Activated CD8-positive, alpha-beta T cell treated with anti-CD3 and anti-CD28 coated beads for 36 hours (primary cell): ENCODE data around the gene ZNF407. TPM values are rescaled to one million over a fixed set of nuclear protein-coding genes. Genes with fewer than 3 reads are reported as not detected.

Experiments used
- ATAC-seq: fragments of 200-7000 bp; cut with Tn5 transposase; one replicate; pipeline ENCODE4 v1.10.0; 2021; ENCODE audit warnings: mild to moderate bottlenecking, moderate library complexity
- CTCF ChIA-PET: fragments of 350-600 bp; sonication (Branson Sonifier 250); formaldehyde crosslinking; loops from one replicate; lab custom pipeline; 2021; ENCODE audit warnings: antibody characterized with exemption; lab: Charles Lee
- POLR2A ChIA-PET: fragments of 350-600 bp; sonication (Branson Sonifier 250); formaldehyde crosslinking; loops from one replicate; lab custom pipeline; 2021; ENCODE audit warnings: antibody characterized with exemption; lab: Charles Lee
- DNase-seq: peaks from one replicate; pipeline ENCODE4 v3.0.0-alpha.2; 2020
- H3K27ac Mint-ChIP-seq: one replicate; pipeline ENCODE4 v1.8.0; 2021; ENCODE audit warnings: mild to moderate bottlenecking, mixed read lengths
- H3K27me3 Mint-ChIP-seq: one replicate; pipeline ENCODE4 v1.8.0; 2021; ENCODE audit warnings: mixed read lengths
- H3K36me3 Mint-ChIP-seq: one replicate; pipeline ENCODE4 v1.8.0; 2021; ENCODE audit warnings: low read depth, mixed read lengths
- H3K4me1 Mint-ChIP-seq: one replicate; pipeline ENCODE4 v1.8.0; 2021; ENCODE audit warnings: low read depth, mixed read lengths
- H3K4me3 Mint-ChIP-seq: one replicate; pipeline ENCODE4 v1.8.0; 2021; ENCODE audit warnings: mild to moderate bottlenecking, moderate library complexity, mixed read lengths
- H3K9me3 Mint-ChIP-seq: one replicate; pipeline ENCODE4 v1.8.0; 2021; ENCODE audit warnings: mixed read lengths
- CTCF ChIP-seq: fragments of 200-600 bp; IDR thresholded peaks from one replicate; pipeline ENCODE4 v1.8.0; 2022; ENCODE audit warnings: antibody characterized with exemption, mild to moderate bottlenecking
- intact Hi-C: fragments of 100-400 bp; cut with micrococcal nuclease; formaldehyde crosslinking; loops from one replicate; pipeline ENCODE4 v1.10.0; 2022
- total RNA-seq, 2 experiments: library from RNA; stranded (reverse); gene quantifications; one replicate each; pipeline ENCODE4 v1.2.3, GENCODE V29; 2021

Gene ZNF407
- total RNA-seq, 2 experiments from 2014 or later: 9.9 to 10.8 TPM

GRCh38 chr18:75066021-75066880 is 468.6 kb downstream of the ZNF407 start:
- intact Hi-C loops: no loop called here
- ATAC-seq (no peak), DNase-seq (no peak)
- CTCF ChIA-PET: no interaction called here
- TF ChIP-seq CTCF: no peak
- POLR2A ChIA-PET: no interaction called here
- no peaks in the 10 kb centered on the region for H3K27me3 Mint-ChIP-seq
- peaks cover 20% of the 10 kb centered on the region for H3K4me1 Mint-ChIP-seq
- no peak overlapping the region for H3K27ac Mint-ChIP-seq
- H3K9me3 Mint-ChIP-seq: no peaks in the 10 kb centered on the region
- H3K36me3 Mint-ChIP-seq: peaks cover 15% of the 10 kb centered on the region
- H3K4me3 Mint-ChIP-seq: no peak overlapping the region

- H3K4me3 Mint-ChIP-seq: no peak overlapping the region
- no peaks in the 10 kb centered on the region for H3K27me3 Mint-ChIP-seq
- POLR2A ChIA-PET: no interaction called here
- H3K27ac Mint-ChIP-seq: no peak overlapping the region
- no peak for DNase-seq
- ATAC-seq: no peak
- peaks cover 15% of the 10 kb centered on the region for H3K36me3 Mint-ChIP-seq
- H3K9me3 Mint-ChIP-seq: no peaks in the 10 kb centered on the region
- no peak for TF ChIP-seq CTCF
- intact Hi-C loops: no loop called here
- peaks cover 24% of the 10 kb centered on the region for H3K4me1 Mint-ChIP-seq
- CTCF ChIA-PET: no interaction called here
These were observed 469.3 kb downstream of the ZNF407 start for GRCh38 chr18:75066936-75067335.

GRCh38 chr18:75067996-75068645 is 470.5 kb downstream of the ZNF407 start:
- Mint-ChIP-seq H3K27me3 (no peaks in the 10 kb centered on the region), H3K4me1 (peaks cover 28% of the 10 kb centered on the region), H3K4me3 (no peak overlapping the region), H3K27ac (no peak overlapping the region), H3K36me3 (peaks cover 16% of the 10 kb centered on the region), H3K9me3 (peaks cover 3% of the 10 kb centered on the region)
- CTCF ChIA-PET: no interaction called here
- POLR2A ChIA-PET: no interaction called here
- intact Hi-C loops: no loop called here
- DNase-seq: no peak
- no peak for TF ChIP-seq CTCF
- no peak for ATAC-seq

- no peak for TF ChIP-seq CTCF
- intact Hi-C loops: no loop called here
- Mint-ChIP-seq H3K4me1 (peaks cover 28% of the 10 kb centered on the region), H3K4me3 (no peak overlapping the region), H3K9me3 (peaks cover 6% of the 10 kb centered on the region), H3K27me3 (no peaks in the 10 kb centered on the region), H3K27ac (no peak overlapping the region), H3K36me3 (peaks cover 8% of the 10 kb centered on the region)
- DNase-seq (no peak), ATAC-seq (no peak)
- POLR2A ChIA-PET: no interaction called here
- CTCF ChIA-PET: no interaction called here
These were observed 471.2 kb downstream of the ZNF407 start for GRCh38 chr18:75068682-75069435.
